Measurements from ENCODE around the gene GAS7.

GAS7 gene

DNA sequence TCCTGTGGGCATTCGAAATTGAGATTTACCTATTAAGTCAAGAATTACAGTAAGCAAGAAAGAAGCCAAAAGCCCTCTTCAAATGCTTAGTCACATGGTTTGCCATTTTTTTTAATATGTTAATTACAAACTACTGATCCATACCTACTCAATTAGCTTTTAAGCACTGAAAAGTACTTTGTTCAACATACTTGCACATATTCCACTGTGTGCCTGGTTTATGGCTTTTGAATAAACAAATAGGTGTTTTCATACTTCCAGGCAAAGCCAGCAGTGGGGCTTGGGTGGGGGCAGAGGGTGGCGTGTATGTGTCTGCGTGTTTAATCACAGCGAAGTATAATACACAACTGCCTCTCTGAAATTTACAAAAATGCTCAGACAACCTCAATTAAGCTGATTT, 51.4 kb downstream of the GAS7 start:
- no peak for DNase-seq (ENCODE audit: low spot score)
- TF ChIP-seq, protein P1, sequence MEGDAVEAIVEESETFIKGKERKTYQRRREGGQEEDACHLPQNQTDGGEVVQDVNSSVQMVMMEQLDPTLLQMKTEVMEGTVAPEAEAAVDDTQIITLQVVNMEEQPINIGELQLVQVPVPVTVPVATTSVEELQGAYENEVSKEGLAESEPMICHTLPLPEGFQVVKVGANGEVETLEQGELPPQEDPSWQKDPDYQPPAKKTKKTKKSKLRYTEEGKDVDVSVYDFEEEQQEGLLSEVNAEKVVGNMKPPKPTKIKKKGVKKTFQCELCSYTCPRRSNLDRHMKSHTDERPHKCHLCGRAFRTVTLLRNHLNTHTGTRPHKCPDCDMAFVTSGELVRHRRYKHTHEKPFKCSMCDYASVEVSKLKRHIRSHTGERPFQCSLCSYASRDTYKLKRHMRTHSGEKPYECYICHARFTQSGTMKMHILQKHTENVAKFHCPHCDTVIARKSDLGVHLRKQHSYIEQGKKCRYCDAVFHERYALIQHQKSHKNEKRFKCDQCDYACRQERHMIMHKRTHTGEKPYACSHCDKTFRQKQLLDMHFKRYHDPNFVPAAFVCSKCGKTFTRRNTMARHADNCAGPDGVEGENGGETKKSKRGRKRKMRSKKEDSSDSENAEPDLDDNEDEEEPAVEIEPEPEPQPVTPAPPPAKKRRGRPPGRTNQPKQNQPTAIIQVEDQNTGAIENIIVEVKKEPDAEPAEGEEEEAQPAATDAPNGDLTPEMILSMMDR (IDR thresholded peaks at IDR 0.05; ENCODE audit: borderline replicate concordance, control extremely low read depth, extremely low read depth, insufficient read depth, missing control alignments), result no peak
- in situ Hi-C loops (cut with MboI; ENCODE audit: low sequenced_read_pairs, unreplicated experiment), result no loop called here

GRCh38 chr17:10144982-10145381, 53.4 kb downstream of the GAS7 start:
- TF ChIP-seq, protein P1 (IDR thresholded peaks at IDR 0.05; ENCODE audit: borderline replicate concordance, control extremely low read depth, extremely low read depth, insufficient read depth, missing control alignments), result no peak
- in situ Hi-C loops (cut with MboI; ENCODE audit: low sequenced_read_pairs, unreplicated experiment), result no loop called here
- no peak for DNase-seq (ENCODE audit: low spot score)

DNA sequence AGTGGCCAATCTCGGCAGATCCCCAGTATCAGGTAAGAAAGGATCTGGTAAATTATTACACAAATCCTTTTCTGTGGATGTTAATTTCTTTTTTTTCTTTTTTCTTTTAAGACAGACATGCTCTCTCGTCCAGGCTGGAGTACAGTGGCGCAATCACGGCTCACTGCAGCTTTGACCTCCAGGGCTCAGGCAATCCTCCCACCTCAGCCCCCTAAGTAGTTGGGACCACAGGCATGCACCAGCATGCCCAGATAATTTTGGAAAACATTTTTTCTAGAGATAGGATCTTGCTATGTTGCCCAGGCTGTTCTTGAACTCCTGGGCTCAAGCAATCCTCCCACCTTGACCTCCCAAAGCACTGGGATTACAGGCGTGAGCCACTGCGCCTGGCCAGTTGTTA, 54.0 kb downstream of the GAS7 start:
- in situ Hi-C loops (cut with MboI; ENCODE audit: low sequenced_read_pairs, unreplicated experiment), result no loop called here
- DNase-seq (ENCODE audit: low spot score), result no peak
- TF ChIP-seq, protein P1 (IDR thresholded peaks at IDR 0.05; ENCODE audit: borderline replicate concordance, control extremely low read depth, extremely low read depth, insufficient read depth, missing control alignments), result no peak

DNA sequence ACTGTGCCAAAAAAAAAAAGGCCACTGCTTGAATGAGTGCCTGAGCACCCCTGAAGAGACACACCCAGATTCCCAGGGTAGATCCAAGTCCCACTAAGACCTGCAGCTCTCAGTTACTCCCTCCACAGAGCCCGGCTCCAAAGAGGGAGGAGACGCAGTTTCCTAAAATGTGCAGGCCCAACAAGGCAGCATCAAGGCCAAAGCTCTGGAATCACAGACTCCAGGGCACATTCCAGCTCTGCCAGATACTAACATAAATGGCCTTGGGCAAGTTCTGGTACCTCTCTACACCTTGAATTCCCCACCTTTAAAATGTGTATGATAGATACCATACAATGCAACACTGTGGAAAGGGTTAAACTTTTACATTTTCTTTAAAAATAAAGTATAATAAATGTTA, 57.0 kb downstream of the GAS7 start:
- in situ Hi-C loops (cut with MboI; ENCODE audit: low sequenced_read_pairs, unreplicated experiment), result no loop called here
- DNase-seq (ENCODE audit: low spot score), result no peak
- TF ChIP-seq, protein P1 (IDR thresholded peaks at IDR 0.05; ENCODE audit: borderline replicate concordance, control extremely low read depth, extremely low read depth, insufficient read depth, missing control alignments), result no peak

- TF ChIP-seq, protein P1 (IDR thresholded peaks at IDR 0.05; ENCODE audit: borderline replicate concordance, control extremely low read depth, extremely low read depth, insufficient read depth, missing control alignments), result no peak
- in situ Hi-C loops (cut with MboI; ENCODE audit: low sequenced_read_pairs, unreplicated experiment), result no loop called here
- DNase-seq (ENCODE audit: low spot score), result no peak
These were observed 58.8 kb downstream of the GAS7 start for GRCh38 chr17:10139577-10139976.

GRCh38 chr17:10136258-10136981, 62.0 kb downstream of the GAS7 start:
- TF ChIP-seq, protein P1 (IDR thresholded peaks at IDR 0.05; ENCODE audit: borderline replicate concordance, control extremely low read depth, extremely low read depth, insufficient read depth, missing control alignments), result no peak
- no peak for DNase-seq (ENCODE audit: low spot score)
- in situ Hi-C loops (cut with MboI; ENCODE audit: low sequenced_read_pairs, unreplicated experiment), result no loop called here
